K562 (cell line): Measurements from ENCODE around the gene HLF. TPM values are rescaled to one million over a fixed set of nuclear protein-coding genes. Genes with fewer than 3 reads are reported as not detected.

ENCODE experiments used
- ARID1B ChIP-seq: fragments of 450-650 bp; IDR thresholded peaks from 2 replicates; pipeline ENCODE4 v1.6.1; 2016; ENCODE audit warnings: antibody characterized with exemption, mild to moderate bottlenecking, inconsistent platforms
- BHLHE40 ChIP-seq: IDR thresholded peaks from 2 replicates; pipeline ENCODE4 v1.6.1; 2011; ENCODE audit warnings: low read length, improper control_type of control experiment
- CSDE1 ChIP-seq, 2 experiments: fragments of 450-650 bp; IDR thresholded peaks; 2 replicates each; pipeline ENCODE4 v1.6.1; 2016; ENCODE audit warnings: mild to moderate bottlenecking in 1 of 2
- CTBP1 ChIP-seq: fragments of 450-650 bp; IDR thresholded peaks from 2 replicates; pipeline ENCODE4 v1.6.1; 2016; ENCODE audit warnings: borderline replicate concordance
- DIDO1 ChIP-seq: fragments of 450-650 bp; IDR thresholded peaks from 2 replicates; pipeline ENCODE4 v1.6.1; 2016; ENCODE audit warnings: low read depth, missing biosample characterization, missing genetic modification characterization
- GABPB1 ChIP-seq: sonication (generic); formaldehyde crosslinking; IDR thresholded peaks from 2 replicates; pipeline ENCODE4 v1.8.0; 2022; ENCODE audit warnings: mild to moderate bottlenecking, missing genetic modification reagents
- GTF2F1 ChIP-seq: IDR thresholded peaks from 2 replicates; pipeline ENCODE4 v1.6.1; 2011; ENCODE audit warnings: low read depth, low read length, improper control_type of control experiment
- NUFIP1 ChIP-seq: fragments of 450-650 bp; IDR thresholded peaks from 2 replicates; pipeline ENCODE4 v1.6.1; 2018; ENCODE audit not compliant: partially characterized antibody
- POLR2G ChIP-seq: fragments of 200-400 bp; formaldehyde crosslinking; IDR thresholded peaks from 2 replicates; pipeline ENCODE4 v1.6.1; 2017; ENCODE audit warnings: low read depth, mild to moderate bottlenecking, antibody characterized with exemption, low read length, moderate library complexity
- PRMT5 ChIP-seq: sonication (generic); formaldehyde crosslinking; IDR thresholded peaks from 2 replicates; pipeline ENCODE4 v1.5.0; 2020; ENCODE audit warnings: missing genetic modification reagents
- PTTG1 ChIP-seq: fragments of 450-650 bp; IDR thresholded peaks from 2 replicates; pipeline ENCODE4 v1.6.1; 2016; ENCODE audit warnings: low read depth, mild to moderate bottlenecking, missing genetic modification characterization, missing compliant biosample characterization
- SMAD3 ChIP-seq: fragments of 450-650 bp; formaldehyde crosslinking; conservative IDR thresholded peaks from 2 replicates; pipeline ENCODE4 v1.4.0; 2020; ENCODE audit warnings: mild to moderate bottlenecking
- SRSF1 ChIP-seq: fragments of 200-400 bp; formaldehyde crosslinking; IDR thresholded peaks from 2 replicates; pipeline ENCODE4 v1.6.1; 2017; ENCODE audit warnings: mild to moderate bottlenecking, low read depth, low read length, moderate library complexity
- ZBTB7A ChIP-seq: IDR thresholded peaks from 2 replicates; pipeline ENCODE4 v1.6.1; 2011; ENCODE audit warnings: low read depth, mild to moderate bottlenecking, low read length, moderate library complexity, borderline replicate concordance; ENCODE audit not compliant: control insufficient read depth
- ZFP36 ChIP-seq: fragments of 150-350 bp; IDR thresholded peaks from 2 replicates; pipeline ENCODE4 v1.6.1; 2018; ENCODE audit warnings: low read length, low read depth; ENCODE audit not compliant: partially characterized antibody
- ZNF347 ChIP-seq: fragments of 450-650 bp; formaldehyde crosslinking; IDR thresholded peaks from 2 replicates; pipeline ENCODE4 v1.4.0; 2020; ENCODE audit warnings: low read depth, mild to moderate bottlenecking, moderate library complexity
- ZNF41 ChIP-seq: fragments of 250-450 bp; sonication (Bioruptor Pico); conservative IDR thresholded peaks from 2 replicates; pipeline ENCODE4 v1.4.0; 2020; ENCODE audit warnings: mild to moderate bottlenecking
- ZNF699 ChIP-seq: fragments of 250-450 bp; sonication (Bioruptor Pico); IDR thresholded peaks from 2 replicates; pipeline ENCODE4 v1.8.0; 2021; ENCODE audit warnings: mild to moderate bottlenecking, moderate library complexity; ENCODE audit not compliant: insufficient replicate concordance
- polyA plus RNA-seq, 8 experiments: library from polyadenylated mRNA; depleted of rRNA in 4 of 8; stranded (reverse) in 5 of 8; unstranded in 3 of 8; fragments of >200 nt; fragmentation: Nextera tagmentation in 2 of 8; fragmentation: Illumina TruSeq in 1 of 8; extraction: Ambion mirVana in 2 of 8; extraction: Trizol in 1 of 8; gene quantifications; 2 replicates each; pipeline versions ENCODE4 v1.2.1 to v1.2.3, GENCODE V29; 2011 to 2014; ENCODE audit warnings: inconsistent platforms in 1 of 8, missing spikeins in 1 of 8
- total RNA-seq, 7 experiments: library from RNA; depleted of rRNA in 6 of 7; stranded (reverse); fragments of >200 nt in 6 of 7; fragmentation: Illumina TruSeq in 2 of 7; extraction: Trizol in 2 of 7; gene quantifications; 2 replicates each; pipeline versions ENCODE4 v1.2.1 to v1.2.3, GENCODE V29; 2011 to 2021; ENCODE audit warnings: low replicate concordance in 1 of 7
- TF ChIP-seq, protein P1 (sequence below): sonication (generic); formaldehyde crosslinking; IDR thresholded peaks from 2 replicates; pipeline ENCODE4 v1.8.0; 2023; ENCODE audit warnings: missing genetic modification reagents, mild to moderate bottlenecking, borderline replicate concordance
- TF ChIP-seq, protein P2 (sequence below): sonication (generic); formaldehyde crosslinking; IDR thresholded peaks from 2 replicates; pipeline ENCODE4 v1.8.1; 2023; ENCODE audit warnings: mild to moderate bottlenecking, missing genetic modification reagents
- TF ChIP-seq, protein P3 (sequence below): fragments of 450-650 bp; IDR thresholded peaks from 2 replicates; pipeline ENCODE4 v1.6.1; 2016

Gene HLF
- total and polyA plus RNA-seq, 9 of the 15 experiments (the other 6 are each of a cell fraction or from before 2014, with no cell fraction given) = 0.03 to 0.24 (median 0.09) TPM

DNA sequence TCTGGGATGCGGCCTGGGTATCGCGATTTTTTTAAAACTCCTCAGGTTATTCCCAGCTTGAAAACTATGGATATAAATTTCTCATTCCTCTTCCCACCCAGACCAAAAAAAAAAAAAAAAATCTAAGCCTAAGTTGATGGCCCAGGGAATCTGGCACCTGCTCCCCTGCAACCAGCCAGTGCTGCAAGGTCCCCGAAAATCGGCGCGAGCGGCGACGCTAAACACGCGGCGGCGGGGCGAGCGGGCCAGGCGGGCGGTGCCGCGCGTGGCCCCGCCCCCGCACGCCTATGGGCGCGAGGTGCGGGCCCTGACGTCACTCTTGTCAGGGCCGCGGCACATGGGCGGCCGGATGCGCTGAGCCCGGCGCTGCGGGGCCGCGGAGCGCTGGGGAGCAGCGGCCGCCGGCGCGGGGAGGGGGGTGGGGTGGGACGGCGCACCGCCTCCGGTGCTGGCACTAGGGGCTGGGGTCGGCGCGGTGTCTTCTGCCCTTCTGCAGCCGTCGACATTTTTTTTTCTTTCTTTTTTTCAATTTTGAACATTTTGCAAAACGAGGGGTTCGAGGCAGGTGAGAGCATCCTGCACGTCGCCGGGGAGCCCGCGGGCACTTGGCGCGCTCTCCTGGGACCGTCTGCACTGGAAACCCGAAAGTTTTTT is at the start of gene HLF (continued):
- TF ChIP-seq, protein P1, sequence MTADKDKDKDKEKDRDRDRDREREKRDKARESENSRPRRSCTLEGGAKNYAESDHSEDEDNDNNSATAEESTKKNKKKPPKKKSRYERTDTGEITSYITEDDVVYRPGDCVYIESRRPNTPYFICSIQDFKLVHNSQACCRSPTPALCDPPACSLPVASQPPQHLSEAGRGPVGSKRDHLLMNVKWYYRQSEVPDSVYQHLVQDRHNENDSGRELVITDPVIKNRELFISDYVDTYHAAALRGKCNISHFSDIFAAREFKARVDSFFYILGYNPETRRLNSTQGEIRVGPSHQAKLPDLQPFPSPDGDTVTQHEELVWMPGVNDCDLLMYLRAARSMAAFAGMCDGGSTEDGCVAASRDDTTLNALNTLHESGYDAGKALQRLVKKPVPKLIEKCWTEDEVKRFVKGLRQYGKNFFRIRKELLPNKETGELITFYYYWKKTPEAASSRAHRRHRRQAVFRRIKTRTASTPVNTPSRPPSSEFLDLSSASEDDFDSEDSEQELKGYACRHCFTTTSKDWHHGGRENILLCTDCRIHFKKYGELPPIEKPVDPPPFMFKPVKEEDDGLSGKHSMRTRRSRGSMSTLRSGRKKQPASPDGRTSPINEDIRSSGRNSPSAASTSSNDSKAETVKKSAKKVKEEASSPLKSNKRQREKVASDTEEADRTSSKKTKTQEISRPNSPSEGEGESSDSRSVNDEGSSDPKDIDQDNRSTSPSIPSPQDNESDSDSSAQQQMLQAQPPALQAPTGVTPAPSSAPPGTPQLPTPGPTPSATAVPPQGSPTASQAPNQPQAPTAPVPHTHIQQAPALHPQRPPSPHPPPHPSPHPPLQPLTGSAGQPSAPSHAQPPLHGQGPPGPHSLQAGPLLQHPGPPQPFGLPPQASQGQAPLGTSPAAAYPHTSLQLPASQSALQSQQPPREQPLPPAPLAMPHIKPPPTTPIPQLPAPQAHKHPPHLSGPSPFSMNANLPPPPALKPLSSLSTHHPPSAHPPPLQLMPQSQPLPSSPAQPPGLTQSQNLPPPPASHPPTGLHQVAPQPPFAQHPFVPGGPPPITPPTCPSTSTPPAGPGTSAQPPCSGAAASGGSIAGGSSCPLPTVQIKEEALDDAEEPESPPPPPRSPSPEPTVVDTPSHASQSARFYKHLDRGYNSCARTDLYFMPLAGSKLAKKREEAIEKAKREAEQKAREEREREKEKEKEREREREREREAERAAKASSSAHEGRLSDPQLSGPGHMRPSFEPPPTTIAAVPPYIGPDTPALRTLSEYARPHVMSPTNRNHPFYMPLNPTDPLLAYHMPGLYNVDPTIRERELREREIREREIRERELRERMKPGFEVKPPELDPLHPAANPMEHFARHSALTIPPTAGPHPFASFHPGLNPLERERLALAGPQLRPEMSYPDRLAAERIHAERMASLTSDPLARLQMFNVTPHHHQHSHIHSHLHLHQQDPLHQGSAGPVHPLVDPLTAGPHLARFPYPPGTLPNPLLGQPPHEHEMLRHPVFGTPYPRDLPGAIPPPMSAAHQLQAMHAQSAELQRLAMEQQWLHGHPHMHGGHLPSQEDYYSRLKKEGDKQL = peak; percentile 58; the same call in 1 of the 2 replicates
- TF ChIP-seq, protein P2, sequence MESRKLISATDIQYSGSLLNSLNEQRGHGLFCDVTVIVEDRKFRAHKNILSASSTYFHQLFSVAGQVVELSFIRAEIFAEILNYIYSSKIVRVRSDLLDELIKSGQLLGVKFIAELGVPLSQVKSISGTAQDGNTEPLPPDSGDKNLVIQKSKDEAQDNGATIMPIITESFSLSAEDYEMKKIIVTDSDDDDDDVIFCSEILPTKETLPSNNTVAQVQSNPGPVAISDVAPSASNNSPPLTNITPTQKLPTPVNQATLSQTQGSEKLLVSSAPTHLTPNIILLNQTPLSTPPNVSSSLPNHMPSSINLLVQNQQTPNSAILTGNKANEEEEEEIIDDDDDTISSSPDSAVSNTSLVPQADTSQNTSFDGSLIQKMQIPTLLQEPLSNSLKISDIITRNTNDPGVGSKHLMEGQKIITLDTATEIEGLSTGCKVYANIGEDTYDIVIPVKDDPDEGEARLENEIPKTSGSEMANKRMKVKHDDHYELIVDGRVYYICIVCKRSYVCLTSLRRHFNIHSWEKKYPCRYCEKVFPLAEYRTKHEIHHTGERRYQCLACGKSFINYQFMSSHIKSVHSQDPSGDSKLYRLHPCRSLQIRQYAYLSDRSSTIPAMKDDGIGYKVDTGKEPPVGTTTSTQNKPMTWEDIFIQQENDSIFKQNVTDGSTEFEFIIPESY (CRISPR knock-in tag) = peak; percentile 93
- TF ChIP-seq DIDO1 (no peak), GABPB1 (CRISPR knock-in tag) (no peak), ZNF699 (CRISPR knock-in tag) (no peak), SMAD3 (CRISPR knock-in tag) (no peak), ZNF41 (CRISPR knock-in tag) (no peak), GTF2F1 (no peak), SRSF1 (no peak), PTTG1 (tag) (no peak), ARID1B (no peak), PRMT5 (CRISPR knock-in tag) (peak; percentile 76; the same call in 1 of the 2 replicates), POLR2G (peak; percentile 64), NUFIP1 (no peak), ZNF347 (CRISPR knock-in tag) (no peak), BHLHE40 (peak; percentile 87), CTBP1 (peak; percentile 94), CSDE1 (IDR thresholded peaks at IDR 0.05) (no peak), ZFP36 (no peak), ZBTB7A (0 out of 2 replicates have a peak, but pooled peaks have one; percentile 45)
- TF ChIP-seq, protein P3, sequence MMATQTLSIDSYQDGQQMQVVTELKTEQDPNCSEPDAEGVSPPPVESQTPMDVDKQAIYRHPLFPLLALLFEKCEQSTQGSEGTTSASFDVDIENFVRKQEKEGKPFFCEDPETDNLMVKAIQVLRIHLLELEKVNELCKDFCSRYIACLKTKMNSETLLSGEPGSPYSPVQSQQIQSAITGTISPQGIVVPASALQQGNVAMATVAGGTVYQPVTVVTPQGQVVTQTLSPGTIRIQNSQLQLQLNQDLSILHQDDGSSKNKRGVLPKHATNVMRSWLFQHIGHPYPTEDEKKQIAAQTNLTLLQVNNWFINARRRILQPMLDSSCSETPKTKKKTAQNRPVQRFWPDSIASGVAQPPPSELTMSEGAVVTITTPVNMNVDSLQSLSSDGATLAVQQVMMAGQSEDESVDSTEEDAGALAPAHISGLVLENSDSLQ = no peak
